ENCODE data around the gene EXOSC1. TPM values are rescaled to one million over a fixed set of nuclear protein-coding genes. Genes with fewer than 3 reads are reported as not detected.

Gene EXOSC1, protein sequence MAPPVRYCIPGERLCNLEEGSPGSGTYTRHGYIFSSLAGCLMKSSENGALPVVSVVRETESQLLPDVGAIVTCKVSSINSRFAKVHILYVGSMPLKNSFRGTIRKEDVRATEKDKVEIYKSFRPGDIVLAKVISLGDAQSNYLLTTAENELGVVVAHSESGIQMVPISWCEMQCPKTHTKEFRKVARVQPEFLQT
- total RNA-seq, result 25.1 and 33.0 TPM in 2 replicates

DNA sequence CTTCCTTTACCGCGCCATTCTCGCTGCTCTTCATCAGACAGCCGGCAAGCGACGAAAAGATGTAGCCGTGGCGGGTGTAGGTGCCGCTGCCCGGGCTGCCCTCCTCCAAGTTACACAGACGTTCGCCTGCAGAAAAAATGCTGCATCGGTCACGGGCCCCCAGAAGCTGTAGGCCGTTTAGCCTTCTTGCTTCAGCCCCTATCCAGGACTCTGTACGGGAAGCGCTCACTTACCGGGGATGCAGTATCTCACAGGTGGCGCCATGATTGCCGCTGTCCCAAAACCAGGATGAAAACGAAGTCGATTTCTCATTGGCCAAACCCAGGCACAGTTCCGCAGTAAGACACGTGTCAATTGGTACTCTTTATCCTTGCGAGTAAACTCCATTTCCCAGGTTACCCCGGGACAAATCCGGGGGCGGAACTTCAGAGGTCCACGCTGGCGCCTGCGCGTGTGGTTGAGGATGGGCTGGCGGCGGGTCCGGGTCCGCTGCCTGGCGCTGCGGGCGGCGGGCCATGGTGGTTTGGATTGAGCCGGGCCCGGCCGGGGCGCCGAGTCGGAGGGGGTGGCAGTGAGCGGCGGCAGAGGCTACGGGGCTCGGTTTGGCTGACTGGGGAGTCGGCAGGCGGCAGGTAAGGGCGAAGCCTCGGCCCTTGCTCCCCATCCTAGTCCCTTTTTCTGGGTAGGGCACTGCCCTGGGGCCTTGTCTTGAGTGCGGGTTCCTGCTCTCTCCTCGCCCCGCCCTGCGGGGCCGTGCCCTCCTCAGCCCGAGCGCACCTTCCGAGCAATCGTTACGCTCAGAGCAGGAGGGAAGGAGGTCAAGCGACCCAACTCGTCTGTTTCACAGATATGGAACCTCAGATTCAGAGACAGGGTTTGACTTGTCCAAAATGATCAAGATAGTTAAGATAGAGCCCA is at the start of gene EXOSC1, which contains the start of gene ZDHHC16:
TSS of gene EXOSC1 (minus strand) at position 285 of the 918 bp plus-strand sequence. CDS start at position 264, 21 bp downstream.
TSS of gene ZDHHC16 (plus strand) at position 454 of the 918 bp plus-strand sequence. CDS start 5,501 bp downstream, outside the sequence.

DNA sequence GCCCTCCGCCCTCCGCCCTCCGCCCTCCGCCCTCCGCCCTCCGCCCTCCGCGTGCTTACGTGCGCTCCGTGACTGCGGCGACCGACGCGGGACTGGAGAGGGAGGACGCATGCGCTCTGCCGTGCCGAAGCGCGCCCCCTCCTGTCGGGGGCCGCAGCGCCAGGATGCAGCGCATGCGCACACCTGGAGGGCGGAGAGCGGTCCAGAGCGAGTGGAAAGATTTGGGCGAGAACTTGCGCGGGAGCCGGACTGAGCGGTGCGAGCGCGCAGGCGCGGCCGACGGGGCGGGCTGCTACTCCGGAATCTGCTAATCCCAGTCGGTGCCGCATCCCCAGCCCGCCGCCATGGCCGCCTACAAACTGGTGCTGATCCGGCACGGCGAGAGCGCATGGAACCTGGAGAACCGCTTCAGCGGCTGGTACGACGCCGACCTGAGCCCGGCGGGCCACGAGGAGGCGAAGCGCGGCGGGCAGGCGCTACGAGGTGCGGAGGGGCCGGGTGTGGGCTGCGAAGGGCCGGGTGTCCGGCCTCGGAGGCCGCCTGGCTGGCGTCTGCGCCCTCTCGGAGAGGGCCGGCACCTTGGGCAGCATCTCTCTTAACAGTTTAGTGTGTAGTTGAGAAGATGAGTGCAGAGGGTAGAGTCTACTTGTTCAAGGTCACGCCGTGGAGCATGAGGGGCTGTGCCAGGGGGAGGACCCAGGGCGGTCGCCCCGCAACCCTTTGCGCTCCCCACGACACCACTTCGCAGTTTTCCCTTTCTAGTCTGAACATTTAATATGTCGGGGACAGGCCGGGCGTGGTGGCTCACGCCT is 19.6 kb downstream of the EXOSC1 start, which contains the start of gene PGAM1:
TSS of gene PGAM1 (plus strand) at position 228 of the 812 bp plus-strand sequence. CDS start at position 345, 117 bp downstream.

DNA sequence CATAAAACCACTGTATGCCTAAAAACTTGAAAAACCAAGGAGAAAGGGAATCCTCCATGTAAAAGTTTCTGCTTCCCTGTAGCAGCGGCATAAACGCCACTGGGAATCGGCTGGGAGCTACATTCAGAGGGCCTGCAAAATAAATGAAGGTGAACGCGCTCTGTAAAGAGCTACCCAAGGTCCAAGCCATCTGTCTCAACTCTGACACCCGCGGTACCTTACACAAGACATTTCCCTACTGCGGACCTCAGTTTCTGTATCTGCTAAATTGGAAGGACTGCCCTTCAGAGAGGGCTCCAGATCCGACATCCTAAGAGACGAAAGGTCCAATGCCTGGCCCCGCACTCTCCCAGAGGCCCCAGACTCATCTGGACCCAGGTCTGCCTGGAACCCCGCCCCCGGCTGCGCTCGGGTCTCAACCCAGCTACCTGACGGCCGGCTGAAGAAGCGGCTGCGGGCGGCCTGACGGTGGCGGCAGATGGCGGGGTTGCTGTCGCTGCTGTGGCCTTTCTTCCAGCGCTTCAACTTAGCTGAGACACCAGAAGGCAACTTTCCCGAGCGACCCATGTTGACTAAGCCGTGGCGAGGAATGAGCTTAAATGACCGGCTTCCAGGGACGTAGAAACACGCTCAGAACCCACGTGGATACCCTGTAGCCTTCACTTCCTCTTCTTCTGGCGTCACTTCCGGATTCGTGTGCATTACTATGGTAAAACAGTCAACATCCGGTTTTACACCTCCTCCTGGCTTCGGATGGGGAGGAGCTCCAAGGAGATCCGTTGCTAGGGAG is 44.9 kb downstream of the EXOSC1 start, which contains the start of gene RRP12:
TSS of gene RRP12 (minus strand) at position 676 of the 790 bp plus-strand sequence. CDS start at position 567, 109 bp downstream.

Other genes with a start within 250 kb of the EXOSC1 start
- 3.1 and 9.2 TPM in 2 replicates for gene ARHGAP19, start 153.4 kb downstream of the EXOSC1 start, total RNA-seq
- 2.2 and 3.0 TPM in 2 replicates for gene FRAT1, start 126.7 kb downstream of the EXOSC1 start, total RNA-seq
- gene FRAT2, start 111.3 kb downstream of the EXOSC1 start, total RNA-seq, result 20.2 and 24.6 TPM in 2 replicates
- gene RRP12, start 44.7 kb downstream of the EXOSC1 start, total RNA-seq, result 32.6 and 40.0 TPM in 2 replicates
- gene PGAM1, start 19.8 kb downstream of the EXOSC1 start, total RNA-seq, result 396 and 566 TPM in 2 replicates
- gene ZDHHC16, start 169 bp upstream of the EXOSC1 start, total RNA-seq, result 32.4 and 40.5 TPM in 2 replicates
- 66.9 and 68.7 TPM in 2 replicates for gene MMS19, start 52.4 kb upstream of the EXOSC1 start, total RNA-seq
- gene UBTD1, start 52.9 kb upstream of the EXOSC1 start, total RNA-seq, result 15.3 and 22.4 TPM in 2 replicates
- gene ANKRD2, start 126.8 kb upstream of the EXOSC1 start, total RNA-seq, result 1.3 and 9.9 TPM in 2 replicates
- 0.21 and 25.5 TPM in 2 replicates for gene HOGA1, start 138.4 kb upstream of the EXOSC1 start, total RNA-seq
- not detected in 2 replicates for gene C10orf62, start 143.7 kb upstream of the EXOSC1 start, total RNA-seq
- 2.2 and 6.0 TPM in 2 replicates for gene MORN4, start 187.5 kb upstream of the EXOSC1 start, total RNA-seq
- gene PI4K2A, start 194.7 kb upstream of the EXOSC1 start, total RNA-seq, result 37.8 and 41.1 TPM in 2 replicates
- 83.4 and 178 TPM in 2 replicates for gene AVPI1, start 241.2 kb upstream of the EXOSC1 start, total RNA-seq

Measured in tracheal epithelial cell (primary cell).